ENCODE data around the gene SLC25A42. TPM values are rescaled to one million over a fixed set of nuclear protein-coding genes. Genes with fewer than 3 reads are reported as not detected.

Gene SLC25A42
- total RNA-seq, 1 donor: 5.4 TPM

GRCh38 chr19:19077103-19077502 lies 13.3 kb downstream of the SLC25A42 start:
- Histone ChIP-seq H3K36me3 (ENCODE audit: insufficient read depth, low read length) (no peaks in the 10 kb centered on the region), H4K20me1 (ENCODE audit: insufficient read depth, low read length) (peaks cover 15% of the 10 kb centered on the region), H3K9me3 (ENCODE audit: low read depth, low read length) (no peaks in the 10 kb centered on the region), H3K4me2 (ENCODE audit: insufficient read depth, low read length) (no peak overlapping the region), H3K27ac (ENCODE audit: low read depth, low read length) (no peak overlapping the region), H2AFZ (ENCODE audit: low read length) (no peak overlapping the region), H3K4me3 (ENCODE audit: insufficient read depth, low read length) (no peak overlapping the region), H3K27me3 (ENCODE audit: insufficient read depth, low read length) (no peaks in the 10 kb centered on the region), H3K79me2 (ENCODE audit: insufficient read depth, low read length) (no peaks in the 10 kb centered on the region), H3K4me1 (ENCODE audit: insufficient read depth, low read length) (peaks cover 4% of the 10 kb centered on the region)
- TF ChIP-seq, protein P1, sequence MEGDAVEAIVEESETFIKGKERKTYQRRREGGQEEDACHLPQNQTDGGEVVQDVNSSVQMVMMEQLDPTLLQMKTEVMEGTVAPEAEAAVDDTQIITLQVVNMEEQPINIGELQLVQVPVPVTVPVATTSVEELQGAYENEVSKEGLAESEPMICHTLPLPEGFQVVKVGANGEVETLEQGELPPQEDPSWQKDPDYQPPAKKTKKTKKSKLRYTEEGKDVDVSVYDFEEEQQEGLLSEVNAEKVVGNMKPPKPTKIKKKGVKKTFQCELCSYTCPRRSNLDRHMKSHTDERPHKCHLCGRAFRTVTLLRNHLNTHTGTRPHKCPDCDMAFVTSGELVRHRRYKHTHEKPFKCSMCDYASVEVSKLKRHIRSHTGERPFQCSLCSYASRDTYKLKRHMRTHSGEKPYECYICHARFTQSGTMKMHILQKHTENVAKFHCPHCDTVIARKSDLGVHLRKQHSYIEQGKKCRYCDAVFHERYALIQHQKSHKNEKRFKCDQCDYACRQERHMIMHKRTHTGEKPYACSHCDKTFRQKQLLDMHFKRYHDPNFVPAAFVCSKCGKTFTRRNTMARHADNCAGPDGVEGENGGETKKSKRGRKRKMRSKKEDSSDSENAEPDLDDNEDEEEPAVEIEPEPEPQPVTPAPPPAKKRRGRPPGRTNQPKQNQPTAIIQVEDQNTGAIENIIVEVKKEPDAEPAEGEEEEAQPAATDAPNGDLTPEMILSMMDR (IDR thresholded peaks at IDR 0.05; ENCODE audit: extremely low read depth, low read depth, low read length): no peak
- no peak for DNase-seq (ENCODE audit: insufficient read length, low spot score, missing footprints)

- Histone ChIP-seq H3K4me2 (ENCODE audit: insufficient read depth, low read length) (no peak overlapping the region), H4K20me1 (ENCODE audit: insufficient read depth, low read length) (peaks cover 11% of the 10 kb centered on the region), H3K27ac (ENCODE audit: low read depth, low read length) (no peak overlapping the region), H3K4me1 (ENCODE audit: insufficient read depth, low read length) (peaks cover 5% of the 10 kb centered on the region), H3K9me3 (ENCODE audit: low read depth, low read length) (no peaks in the 10 kb centered on the region), H3K4me3 (ENCODE audit: insufficient read depth, low read length) (no peak overlapping the region), H3K27me3 (ENCODE audit: insufficient read depth, low read length) (no peaks in the 10 kb centered on the region), H3K36me3 (ENCODE audit: insufficient read depth, low read length) (no peaks in the 10 kb centered on the region), H2AFZ (ENCODE audit: low read length) (no peak overlapping the region), H3K79me2 (ENCODE audit: insufficient read depth, low read length) (no peaks in the 10 kb centered on the region)
- DNase-seq (ENCODE audit: insufficient read length, low spot score, missing footprints): no peak
- TF ChIP-seq, protein P1 (IDR thresholded peaks at IDR 0.05; ENCODE audit: extremely low read depth, low read depth, low read length): no peak
Observed at GRCh38 chr19:19078801-19079200, 15.0 kb downstream of the SLC25A42 start.

GRCh38 chr19:19079571-19079970 lies 15.8 kb downstream of the SLC25A42 start:
- Histone ChIP-seq H4K20me1 (ENCODE audit: insufficient read depth, low read length) (peaks cover 11% of the 10 kb centered on the region), H3K4me1 (ENCODE audit: insufficient read depth, low read length) (peaks cover 5% of the 10 kb centered on the region), H2AFZ (ENCODE audit: low read length) (no peak overlapping the region), H3K79me2 (ENCODE audit: insufficient read depth, low read length) (no peaks in the 10 kb centered on the region), H3K4me3 (ENCODE audit: insufficient read depth, low read length) (no peak overlapping the region), H3K27ac (ENCODE audit: low read depth, low read length) (no peak overlapping the region), H3K27me3 (ENCODE audit: insufficient read depth, low read length) (no peaks in the 10 kb centered on the region), H3K9me3 (ENCODE audit: low read depth, low read length) (no peaks in the 10 kb centered on the region), H3K36me3 (ENCODE audit: insufficient read depth, low read length) (no peaks in the 10 kb centered on the region), H3K4me2 (ENCODE audit: insufficient read depth, low read length) (no peak overlapping the region)
- DNase-seq (ENCODE audit: insufficient read length, low spot score, missing footprints): no peak
- TF ChIP-seq, protein P1 (IDR thresholded peaks at IDR 0.05; ENCODE audit: extremely low read depth, low read depth, low read length): no peak

- H3K27ac ChIP-seq (ENCODE audit: low read depth, low read length): peak overlapping the region; percentile 17
- peaks cover 5% of the 10 kb centered on the region for H3K4me1 ChIP-seq (ENCODE audit: insufficient read depth, low read length)
- TF ChIP-seq, protein P1 (IDR thresholded peaks at IDR 0.05; ENCODE audit: extremely low read depth, low read depth, low read length): no peak
- H3K9me3 ChIP-seq (ENCODE audit: low read depth, low read length): no peaks in the 10 kb centered on the region
- DNase-seq (ENCODE audit: insufficient read length, low spot score, missing footprints): peak; percentile 73
- no peaks in the 10 kb centered on the region for H3K36me3 ChIP-seq (ENCODE audit: insufficient read depth, low read length)
- peaks cover 3% of the 10 kb centered on the region for H4K20me1 ChIP-seq (ENCODE audit: insufficient read depth, low read length)
- no peak overlapping the region for H2AFZ ChIP-seq (ENCODE audit: low read length)
- no peaks in the 10 kb centered on the region for H3K27me3 ChIP-seq (ENCODE audit: insufficient read depth, low read length)
- H3K79me2 ChIP-seq (ENCODE audit: insufficient read depth, low read length): no peaks in the 10 kb centered on the region
- no peak overlapping the region for H3K4me3 ChIP-seq (ENCODE audit: insufficient read depth, low read length)
- H3K4me2 ChIP-seq (ENCODE audit: insufficient read depth, low read length): peak overlapping the region; percentile 4
Observed at GRCh38 chr19:19081642-19082151, 17.9 kb downstream of the SLC25A42 start.
